AG04450 (cell line): Measurements from ENCODE around the gene TTC7B. TPM values are rescaled to one million over a fixed set of nuclear protein-coding genes. Genes with fewer than 3 reads are reported as not detected.

Experiments
- CTCF ChIA-PET: fragments of 300-600, 350-600 bp; formaldehyde crosslinking; extraction: SDS; loops from one replicate; lab custom pipeline; 2022; ENCODE audit warnings: antibody characterized with exemption, inconsistent platforms; lab: Charles Lee
- POLR2A ChIA-PET: fragments of 350-600 bp; formaldehyde crosslinking; extraction: SDS; loops from one replicate; lab custom pipeline; 2021; ENCODE audit warnings: antibody characterized with exemption, inconsistent platforms; lab: Yijun Ruan, JAX
- DNase-seq: peaks from one replicate; pipeline ENCODE4 v3.0.0-alpha.2; 2011; ENCODE audit warnings: low read depth, low spot score
- H3K27ac ChIP-seq: one replicate; pipeline ENCODE4 v1.5.1; 2012; ENCODE audit warnings: low read depth, low read length, control low read depth
- H3K27me3 ChIP-seq: one replicate; pipeline ENCODE4 v1.6.0; 2012; ENCODE audit warnings: low read length; ENCODE audit not compliant: control insufficient read depth, insufficient read depth
- H3K4me3 ChIP-seq: 2 replicates; pipeline ENCODE4 v1.5.1; 2011; ENCODE audit warnings: mild to moderate bottlenecking, low read depth, low read length, control low read depth
- H3K9me3 ChIP-seq: 2 replicates; pipeline ENCODE4 v1.5.1; 2012; ENCODE audit warnings: low read length; ENCODE audit not compliant: control insufficient read depth, insufficient read depth
- CTCF ChIP-seq: IDR thresholded peaks from 2 replicates; pipeline ENCODE4 v1.5.1; 2011; ENCODE audit warnings: low read depth, low read length, control low read depth, inconsistent platforms
- polyA plus RNA-seq: library from polyadenylated mRNA; depleted of rRNA; stranded (reverse); fragments of >200 nt; gene quantifications from 2 replicates; pipeline ENCODE4 v1.2.3, GENCODE V29; 2011

The TTC7B gene
- polyA plus RNA-seq, 1 experiment = 36.0 TPM

GRCh38 chr14:90691627-90692026, 124.6 kb downstream of the TTC7B start:
- no peak for DNase-seq
- ChIA-PET POLR2A (interaction anchor here (1.0 kb wide), 1 partner anchor 47 kb away, joined by 3 read pairs; no protein-coding TSS in a partner anchor), CTCF (interaction anchor here (0.7 to 1.8 kb wide), 5 partner anchors 41 to 291 kb away, joined by 3 to 7 read pairs (median 3); no protein-coding TSS in a partner anchor)
- Histone ChIP-seq H3K27me3 (no peaks in the 10 kb centered on the region), H3K9me3 (no peaks in the 10 kb centered on the region), H3K27ac (no peak overlapping the region), H3K4me3 (no peak overlapping the region)
- TF ChIP-seq CTCF = no peak

GRCh38 chr14:90687680-90688079, 128.6 kb downstream of the TTC7B start:
- Histone ChIP-seq H3K27me3 (no peaks in the 10 kb centered on the region), H3K27ac (no peak overlapping the region), H3K4me3 (no peak overlapping the region), H3K9me3 (no peaks in the 10 kb centered on the region)
- ChIA-PET POLR2A (no interaction called here), CTCF (interaction anchor here (1.5 to 1.7 kb wide), 2 partner anchors 9 to 10 kb away, joined by 5 to 11 read pairs; no protein-coding TSS in a partner anchor)
- TF ChIP-seq CTCF = no peak
- no peak for DNase-seq

GRCh38 chr14:90682615-90683014, 133.6 kb downstream of the TTC7B start:
- ChIA-PET POLR2A (no interaction called here), CTCF (interaction anchor here (1.4 kb wide), 1 partner anchor 283 kb away, joined by 3 read pairs; no protein-coding TSS in a partner anchor)
- Histone ChIP-seq H3K27me3 (no peaks in the 10 kb centered on the region), H3K27ac (no peak overlapping the region), H3K4me3 (no peak overlapping the region), H3K9me3 (no peaks in the 10 kb centered on the region)
- no peak for TF ChIP-seq CTCF
- DNase-seq = no peak

- no peak for DNase-seq
- Histone ChIP-seq H3K9me3 (no peaks in the 10 kb centered on the region), H3K27me3 (no peaks in the 10 kb centered on the region), H3K27ac (no peak overlapping the region), H3K4me3 (no peak overlapping the region)
- ChIA-PET CTCF (no interaction called here), POLR2A (no interaction called here)
- TF ChIP-seq CTCF = no peak
Observed at GRCh38 chr14:90681929-90682328, 134.3 kb downstream of the TTC7B start.

- no peak for TF ChIP-seq CTCF
- ChIA-PET POLR2A (no interaction called here), CTCF (no interaction called here)
- no peak overlapping the region for H3K4me3 ChIP-seq
- DNase-seq = no peak
- no peaks in the 10 kb centered on the region for H3K9me3 ChIP-seq
- no peak overlapping the region for H3K27ac ChIP-seq
- no peaks in the 10 kb centered on the region for H3K27me3 ChIP-seq
Observed at GRCh38 chr14:90678846-90679362, 137.3 kb downstream of the TTC7B start.
